Measurements from ENCODE around the gene SETD7. TPM values are rescaled to one million over a fixed set of nuclear protein-coding genes. Genes with fewer than 3 reads are reported as not detected.

SETD7 gene
- total RNA-seq, 1 experiment from 2014 or later, result 60.4 TPM

DNA sequence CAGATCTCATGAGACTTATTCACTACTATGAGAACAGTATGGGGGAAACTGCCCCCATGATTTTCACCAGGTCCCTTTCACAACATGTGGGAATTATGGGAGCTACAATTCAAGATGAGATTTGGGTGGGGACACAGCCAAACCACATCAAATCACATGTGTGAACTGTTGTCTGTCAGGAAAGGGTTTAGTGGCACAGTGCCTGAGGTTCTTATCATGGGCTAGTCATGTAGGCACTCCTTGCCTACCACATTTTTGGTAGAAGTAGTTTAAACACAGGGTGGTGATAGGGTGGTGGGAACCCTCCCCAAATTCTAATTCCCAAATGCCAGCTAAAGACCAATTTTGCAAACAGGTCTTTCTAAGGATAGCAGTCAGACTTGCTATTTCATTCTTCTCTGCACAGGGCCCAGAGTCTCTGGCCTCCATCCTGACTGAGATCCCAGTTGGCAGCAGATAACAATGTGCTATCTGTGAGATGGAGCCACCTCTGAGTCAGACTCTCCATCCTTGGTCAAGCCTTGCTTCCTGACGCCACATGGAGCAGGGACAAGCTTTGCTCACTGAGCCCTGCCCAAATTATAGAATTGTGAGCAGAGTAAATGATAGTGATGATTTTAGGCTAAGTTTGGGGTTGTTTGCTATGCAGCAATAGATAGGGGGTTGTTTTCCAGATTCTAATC is 33.5 kb upstream of the SETD7 start:
- Mint-ChIP-seq H3K36me3 (ENCODE audit: insufficient read depth, unreplicated experiment) (no peaks in the 10 kb centered on the region), H3K27ac (ENCODE audit: low read depth, unreplicated experiment) (no peak overlapping the region), H3K9me3 (ENCODE audit: unreplicated experiment) (no peaks in the 10 kb centered on the region), H3K4me1 (ENCODE audit: insufficient read depth, unreplicated experiment) (peaks cover 6% of the 10 kb centered on the region), H3K4me3 (ENCODE audit: unreplicated experiment) (no peak overlapping the region), H3K27me3 (ENCODE audit: insufficient read depth, unreplicated experiment) (no peaks in the 10 kb centered on the region)
- TF ChIP-seq, protein P1, sequence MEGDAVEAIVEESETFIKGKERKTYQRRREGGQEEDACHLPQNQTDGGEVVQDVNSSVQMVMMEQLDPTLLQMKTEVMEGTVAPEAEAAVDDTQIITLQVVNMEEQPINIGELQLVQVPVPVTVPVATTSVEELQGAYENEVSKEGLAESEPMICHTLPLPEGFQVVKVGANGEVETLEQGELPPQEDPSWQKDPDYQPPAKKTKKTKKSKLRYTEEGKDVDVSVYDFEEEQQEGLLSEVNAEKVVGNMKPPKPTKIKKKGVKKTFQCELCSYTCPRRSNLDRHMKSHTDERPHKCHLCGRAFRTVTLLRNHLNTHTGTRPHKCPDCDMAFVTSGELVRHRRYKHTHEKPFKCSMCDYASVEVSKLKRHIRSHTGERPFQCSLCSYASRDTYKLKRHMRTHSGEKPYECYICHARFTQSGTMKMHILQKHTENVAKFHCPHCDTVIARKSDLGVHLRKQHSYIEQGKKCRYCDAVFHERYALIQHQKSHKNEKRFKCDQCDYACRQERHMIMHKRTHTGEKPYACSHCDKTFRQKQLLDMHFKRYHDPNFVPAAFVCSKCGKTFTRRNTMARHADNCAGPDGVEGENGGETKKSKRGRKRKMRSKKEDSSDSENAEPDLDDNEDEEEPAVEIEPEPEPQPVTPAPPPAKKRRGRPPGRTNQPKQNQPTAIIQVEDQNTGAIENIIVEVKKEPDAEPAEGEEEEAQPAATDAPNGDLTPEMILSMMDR (IDR thresholded peaks at IDR 0.05; ENCODE audit: unreplicated experiment), result no peak
- no peak for DNase-seq (ENCODE audit: unreplicated experiment)
- no TSS peak for BruUV-seq (replicated peaks)
- intact Hi-C loops (cut with micrococcal nuclease), result no loop called here
- ChIA-PET POLR2A (interaction anchor here (1.1 kb wide), 1 partner anchor 21 kb away, joined by 3 read pairs; no protein-coding TSS in a partner anchor), CTCF (interaction anchor here (1.0 kb wide), 2 partner anchors 14 to 63 kb away, joined by 4 read pairs; no protein-coding TSS in a partner anchor)

DNA sequence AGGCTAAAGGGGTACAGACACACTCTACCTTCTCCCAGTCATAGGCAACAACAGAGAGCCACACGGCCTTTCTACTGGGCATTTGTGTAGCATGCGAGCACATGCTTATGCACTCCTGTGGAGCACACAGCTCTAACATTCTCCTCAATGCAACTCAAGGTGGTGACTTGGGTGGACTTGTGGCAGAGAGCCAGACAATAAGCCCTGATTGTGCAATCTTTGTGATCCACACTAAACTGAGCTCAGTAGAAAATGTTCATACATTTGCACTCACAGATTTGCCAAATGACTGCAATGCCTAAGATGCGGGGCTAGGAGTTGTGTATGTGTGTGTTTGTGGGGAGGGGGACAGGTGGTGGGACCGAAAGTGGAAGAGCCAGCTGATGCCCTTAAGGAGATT is 31.4 kb upstream of the SETD7 start:
- POLR2A ChIA-PET, result no interaction called here
- no peak overlapping the region for H3K4me3 Mint-ChIP-seq (ENCODE audit: unreplicated experiment)

DNA sequence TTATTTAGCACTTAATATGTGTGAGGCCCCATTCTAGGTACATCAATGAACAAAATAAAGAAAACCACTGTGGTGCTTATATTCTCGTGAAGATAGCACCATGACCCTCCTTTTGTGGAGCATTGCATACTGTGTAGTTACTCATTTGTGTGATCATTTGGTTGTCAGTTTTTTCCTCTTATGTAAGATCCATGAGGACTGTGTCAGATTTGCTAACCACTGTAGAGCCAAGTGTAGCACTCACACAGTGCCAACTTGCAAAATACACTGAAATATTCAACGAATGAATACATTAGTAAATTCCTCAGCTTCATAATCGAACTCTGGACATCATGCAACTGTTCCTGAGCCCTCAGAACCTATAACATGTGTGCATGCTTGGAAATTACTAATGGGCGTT is 29.5 kb upstream of the SETD7 start:
- Mint-ChIP-seq H3K9me3 (ENCODE audit: unreplicated experiment) (no peaks in the 10 kb centered on the region), H3K4me1 (ENCODE audit: insufficient read depth, unreplicated experiment) (no peaks in the 10 kb centered on the region), H3K4me3 (ENCODE audit: unreplicated experiment) (no peak overlapping the region), H3K36me3 (ENCODE audit: insufficient read depth, unreplicated experiment) (no peaks in the 10 kb centered on the region), H3K27ac (ENCODE audit: low read depth, unreplicated experiment) (no peak overlapping the region), H3K27me3 (ENCODE audit: insufficient read depth, unreplicated experiment) (no peaks in the 10 kb centered on the region)
- DNase-seq (ENCODE audit: unreplicated experiment), result no peak
- CTCF ChIA-PET, result interaction anchor here (3.0 kb wide), 1 partner anchor 18 kb away, joined by 14 read pairs; no protein-coding TSS in a partner anchor
- intact Hi-C loops (cut with micrococcal nuclease), result no loop called here
- POLR2A ChIA-PET, result no interaction called here
- TF ChIP-seq, protein P1 (IDR thresholded peaks at IDR 0.05; ENCODE audit: unreplicated experiment), result no peak
- no TSS peak for BruUV-seq (replicated peaks)

More for the DNA sequence above, 31.4 kb upstream of the SETD7 start:
- Mint-ChIP-seq H3K9me3 (ENCODE audit: unreplicated experiment) (no peaks in the 10 kb centered on the region), H3K27me3 (ENCODE audit: insufficient read depth, unreplicated experiment) (no peaks in the 10 kb centered on the region), H3K27ac (ENCODE audit: low read depth, unreplicated experiment) (no peak overlapping the region), H3K4me1 (ENCODE audit: insufficient read depth, unreplicated experiment) (peaks cover 2% of the 10 kb centered on the region), H3K36me3 (ENCODE audit: insufficient read depth, unreplicated experiment) (no peaks in the 10 kb centered on the region)
- no peak for DNase-seq (ENCODE audit: unreplicated experiment)
- CTCF ChIA-PET, result interaction anchor here (0.6 to 1.4 kb wide), 3 partner anchors 16 to 69 kb away, joined by 3 to 5 read pairs (median 4); no protein-coding TSS in a partner anchor
- no TSS peak for BruUV-seq (replicated peaks)
- TF ChIP-seq, protein P1 (IDR thresholded peaks at IDR 0.05; ENCODE audit: unreplicated experiment), result no peak
- intact Hi-C loops (cut with micrococcal nuclease), result no loop called here

DNA sequence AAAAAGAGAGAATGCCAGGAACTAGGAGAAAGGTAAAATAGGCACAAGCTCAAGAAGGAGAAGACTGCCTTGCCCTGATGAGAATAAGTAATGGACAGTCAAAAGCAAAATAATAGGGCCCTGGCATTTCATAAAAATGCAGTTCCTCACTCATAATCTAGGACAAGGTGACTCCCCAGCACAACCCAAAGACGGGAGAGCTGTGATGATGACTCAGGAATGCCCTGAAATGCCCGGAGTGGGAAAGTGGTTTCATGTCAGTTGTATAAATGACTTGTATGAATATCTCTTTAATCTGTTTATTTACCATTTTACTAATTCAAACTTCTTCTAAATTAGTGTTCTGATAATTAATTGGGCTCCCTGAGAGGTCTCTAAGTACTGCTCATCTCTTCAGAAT is 28.8 kb upstream of the SETD7 start:
- Mint-ChIP-seq H3K9me3 (ENCODE audit: unreplicated experiment) (no peaks in the 10 kb centered on the region), H3K27ac (ENCODE audit: low read depth, unreplicated experiment) (no peak overlapping the region), H3K4me1 (ENCODE audit: insufficient read depth, unreplicated experiment) (no peaks in the 10 kb centered on the region), H3K36me3 (ENCODE audit: insufficient read depth, unreplicated experiment) (no peaks in the 10 kb centered on the region), H3K27me3 (ENCODE audit: insufficient read depth, unreplicated experiment) (no peaks in the 10 kb centered on the region), H3K4me3 (ENCODE audit: unreplicated experiment) (no peak overlapping the region)
- TF ChIP-seq, protein P1 (IDR thresholded peaks at IDR 0.05; ENCODE audit: unreplicated experiment), result no peak
- ChIA-PET CTCF (interaction anchor here (3.0 kb wide), 1 partner anchor 19 kb away, joined by 14 read pairs; no protein-coding TSS in a partner anchor), POLR2A (no interaction called here)
- intact Hi-C loops (cut with micrococcal nuclease), result no loop called here
- BruUV-seq (replicated peaks), result no TSS peak
- peak; percentile 33 for DNase-seq (ENCODE audit: unreplicated experiment)

Measured in MCF 10A (cell line).